ENCODE results near the gene CAMK4. TPM values are rescaled to one million over a fixed set of nuclear protein-coding genes. Genes with fewer than 3 reads are reported as not detected.

CAMK4 gene
- polyA plus RNA-seq, 2 donors, result 0.39 to 0.53 TPM

DNA sequence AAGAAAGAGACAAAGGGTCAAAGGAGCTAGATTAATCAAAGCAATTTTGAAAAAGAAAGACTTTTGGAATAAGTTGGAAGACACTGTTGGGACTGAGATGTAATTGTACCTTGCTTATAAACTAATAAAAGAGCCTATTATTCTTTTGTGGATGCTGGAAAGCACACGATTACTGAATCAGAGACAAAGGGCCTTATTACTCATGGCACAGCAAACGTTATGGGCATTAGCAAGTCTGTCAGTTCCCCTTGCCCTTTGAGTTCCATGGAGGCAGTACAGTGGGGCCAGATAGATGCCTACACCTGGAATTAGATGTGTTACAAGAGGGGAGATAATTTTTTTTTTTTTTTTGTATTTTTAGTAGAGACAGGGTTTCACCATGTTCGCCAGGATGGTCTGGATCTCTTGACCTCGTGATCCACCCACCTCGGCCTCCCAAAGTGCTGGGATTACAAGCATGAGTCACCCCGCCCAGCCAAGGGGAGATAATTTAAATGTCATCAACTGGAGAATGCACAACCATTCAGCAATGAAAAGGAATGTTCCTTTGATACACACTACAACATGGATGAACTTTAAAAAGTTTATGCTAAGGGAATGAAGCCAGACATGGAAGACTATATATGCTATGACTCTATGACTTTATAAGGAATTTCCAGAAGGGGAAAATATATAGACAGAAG is 159.2 kb downstream of the CAMK4 start:
- Histone ChIP-seq H3K36me3 (ENCODE audit: control insufficient read depth in 2 of 2, insufficient read depth in 2 of 2, low read length in 1 of 2) (no peaks in the 10 kb centered on the region), H3K9me3 (ENCODE audit: control insufficient read depth in 2 of 2, insufficient read depth in 1 of 2, low read depth in 1 of 2, low read length in 1 of 2) (no peaks in the 10 kb centered on the region), H3K4me1 (ENCODE audit: control insufficient read depth in 2 of 2, insufficient read depth in 2 of 2, low read length in 1 of 2) (no peaks in the 10 kb centered on the region), H3K27me3 (ENCODE audit: control insufficient read depth in 1 of 2, insufficient read depth in 2 of 2, low read length in 2 of 2) (no peaks in the 10 kb centered on the region), H3K27ac (ENCODE audit: low read depth in 2 of 2, low read length in 1 of 2) (no peak overlapping the region), H3K4me3 (ENCODE audit: low read depth in 1 of 2, low read length in 2 of 2) (no peak overlapping the region)
- WGBS, 2 donors, result 75 to 76% methylated on average over 6 of the region's 6 CpGs

GRCh38 chr5:111384220-111384619 is 160.0 kb downstream of the CAMK4 start:
- Histone ChIP-seq H3K36me3 (ENCODE audit: control insufficient read depth in 2 of 2, insufficient read depth in 2 of 2, low read length in 1 of 2) (no peaks in the 10 kb centered on the region), H3K9me3 (ENCODE audit: control insufficient read depth in 2 of 2, insufficient read depth in 1 of 2, low read depth in 1 of 2, low read length in 1 of 2) (no peaks in the 10 kb centered on the region), H3K27me3 (ENCODE audit: control insufficient read depth in 1 of 2, insufficient read depth in 2 of 2, low read length in 2 of 2) (no peaks in the 10 kb centered on the region), H3K4me1 (ENCODE audit: control insufficient read depth in 2 of 2, insufficient read depth in 2 of 2, low read length in 1 of 2) (no peaks in the 10 kb centered on the region), H3K27ac (ENCODE audit: low read depth in 2 of 2, low read length in 1 of 2) (no peak overlapping the region), H3K4me3 (ENCODE audit: low read depth in 1 of 2, low read length in 2 of 2) (no peak overlapping the region)
- WGBS, 2 donors, result 13 to 22% methylated on average over 3 of the region's 3 CpGs

GRCh38 chr5:111385051-111385450 is 160.9 kb downstream of the CAMK4 start:
- Histone ChIP-seq H3K27me3 (ENCODE audit: control insufficient read depth in 1 of 2, insufficient read depth in 2 of 2, low read length in 2 of 2) (no peaks in the 10 kb centered on the region), H3K4me1 (ENCODE audit: control insufficient read depth in 2 of 2, insufficient read depth in 2 of 2, low read length in 1 of 2) (no peaks in the 10 kb centered on the region), H3K27ac (ENCODE audit: low read depth in 2 of 2, low read length in 1 of 2) (no peak overlapping the region), H3K36me3 (ENCODE audit: control insufficient read depth in 2 of 2, insufficient read depth in 2 of 2, low read length in 1 of 2) (no peaks in the 10 kb centered on the region), H3K9me3 (ENCODE audit: control insufficient read depth in 2 of 2, insufficient read depth in 1 of 2, low read depth in 1 of 2, low read length in 1 of 2) (no peaks in the 10 kb centered on the region), H3K4me3 (ENCODE audit: low read depth in 1 of 2, low read length in 2 of 2) (no peak overlapping the region)

DNA sequence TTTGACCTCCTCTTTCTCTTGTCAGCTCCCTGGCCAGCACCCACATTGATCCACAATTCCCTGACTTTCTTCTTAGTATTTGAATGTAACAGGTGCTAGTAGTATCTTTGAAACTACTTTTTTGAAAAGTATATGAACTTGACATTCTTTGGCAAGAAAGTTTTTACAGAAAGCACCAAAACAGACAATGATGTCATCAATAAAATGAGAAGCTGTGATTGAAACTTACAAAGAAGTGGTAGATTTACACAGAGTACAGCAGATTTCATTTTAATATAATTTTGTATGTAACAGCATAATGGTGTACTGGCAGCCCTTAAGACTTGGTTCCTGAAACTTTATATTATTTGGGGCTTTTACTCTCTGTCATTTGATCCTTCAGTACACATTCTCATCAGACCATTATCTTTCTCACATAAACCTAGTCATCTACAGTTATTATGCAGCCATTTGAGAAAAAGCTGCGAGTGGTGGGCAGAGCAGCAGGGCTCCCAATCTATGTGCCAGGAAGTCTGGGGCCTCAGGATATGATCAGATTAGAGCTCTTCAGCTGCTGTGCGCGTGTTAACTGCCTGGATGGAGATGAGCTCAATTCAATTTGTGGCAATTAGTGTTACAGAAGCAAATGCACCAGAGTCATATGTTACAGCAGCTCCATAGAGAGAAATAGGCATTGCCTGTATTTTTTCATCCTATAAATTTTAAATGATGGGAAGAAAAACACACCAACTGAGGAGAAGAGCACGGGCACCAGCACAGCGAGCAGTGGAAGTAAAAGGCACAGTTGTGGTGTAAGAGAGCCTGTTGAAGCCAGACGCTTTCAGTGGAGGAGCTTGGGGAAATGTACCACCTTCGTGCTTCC is 162.0 kb downstream of the CAMK4 start:
- 82 to 87% methylated on average over 7 of the region's 7 CpGs for WGBS, 2 donors
- H3K4me3 ChIP-seq (ENCODE audit: low read depth in 1 of 2, low read length in 2 of 2), result no peak overlapping the region
- no peaks in the 10 kb centered on the region for H3K9me3 ChIP-seq (ENCODE audit: control insufficient read depth in 2 of 2, insufficient read depth in 1 of 2, low read depth in 1 of 2, low read length in 1 of 2)
- no peaks in the 10 kb centered on the region for H3K4me1 ChIP-seq (ENCODE audit: control insufficient read depth in 2 of 2, insufficient read depth in 2 of 2, low read length in 1 of 2)
- no peaks in the 10 kb centered on the region for H3K36me3 ChIP-seq (ENCODE audit: control insufficient read depth in 2 of 2, insufficient read depth in 2 of 2, low read length in 1 of 2)
- H3K27me3 ChIP-seq (ENCODE audit: control insufficient read depth in 1 of 2, insufficient read depth in 2 of 2, low read length in 2 of 2), result no peaks in the 10 kb centered on the region
- no peak overlapping the region for H3K27ac ChIP-seq (ENCODE audit: low read depth in 2 of 2, low read length in 1 of 2)

DNA sequence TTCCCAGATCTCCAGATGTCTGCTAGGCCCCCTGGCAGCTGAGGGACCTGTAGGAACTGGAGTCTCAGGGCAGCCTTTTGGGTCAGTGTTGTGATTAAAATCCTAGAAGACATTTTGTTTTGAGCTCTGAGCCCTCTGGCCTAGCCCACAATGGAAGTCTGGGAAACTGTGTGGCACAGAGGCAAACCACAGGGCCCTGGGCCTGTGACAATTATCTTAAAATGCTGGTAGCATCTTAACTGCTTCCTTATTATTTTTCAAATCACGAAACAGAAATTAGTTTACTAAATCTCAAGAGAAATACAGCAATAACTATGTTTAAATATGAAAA is 162.6 kb downstream of the CAMK4 start:
- 84 to 85% methylated on average over 1 of the region's 1 CpG for WGBS, 2 donors
- H3K27me3 ChIP-seq (ENCODE audit: control insufficient read depth in 1 of 2, insufficient read depth in 2 of 2, low read length in 2 of 2), result no peaks in the 10 kb centered on the region
- no peaks in the 10 kb centered on the region for H3K4me1 ChIP-seq (ENCODE audit: control insufficient read depth in 2 of 2, insufficient read depth in 2 of 2, low read length in 1 of 2)
- H3K4me3 ChIP-seq (ENCODE audit: low read depth in 1 of 2, low read length in 2 of 2), result no peak overlapping the region
- H3K27ac ChIP-seq (ENCODE audit: low read depth in 2 of 2, low read length in 1 of 2), result no peak overlapping the region
- no peaks in the 10 kb centered on the region for H3K36me3 ChIP-seq (ENCODE audit: control insufficient read depth in 2 of 2, insufficient read depth in 2 of 2, low read length in 1 of 2)
- H3K9me3 ChIP-seq (ENCODE audit: control insufficient read depth in 2 of 2, insufficient read depth in 1 of 2, low read depth in 1 of 2, low read length in 1 of 2), result no peaks in the 10 kb centered on the region

GRCh38 chr5:111387361-111387760 is 163.2 kb downstream of the CAMK4 start:
- Histone ChIP-seq H3K27ac (ENCODE audit: low read depth in 2 of 2, low read length in 1 of 2) (no peak overlapping the region), H3K4me1 (ENCODE audit: control insufficient read depth in 2 of 2, insufficient read depth in 2 of 2, low read length in 1 of 2) (no peaks in the 10 kb centered on the region), H3K4me3 (ENCODE audit: low read depth in 1 of 2, low read length in 2 of 2) (no peak overlapping the region), H3K36me3 (ENCODE audit: control insufficient read depth in 2 of 2, insufficient read depth in 2 of 2, low read length in 1 of 2) (no peaks in the 10 kb centered on the region), H3K9me3 (ENCODE audit: control insufficient read depth in 2 of 2, insufficient read depth in 1 of 2, low read depth in 1 of 2, low read length in 1 of 2) (no peaks in the 10 kb centered on the region), H3K27me3 (ENCODE audit: control insufficient read depth in 1 of 2, insufficient read depth in 2 of 2, low read length in 2 of 2) (no peaks in the 10 kb centered on the region)
- WGBS, 2 donors, result 0% methylated on average over 1 of the region's 1 CpG

DNA sequence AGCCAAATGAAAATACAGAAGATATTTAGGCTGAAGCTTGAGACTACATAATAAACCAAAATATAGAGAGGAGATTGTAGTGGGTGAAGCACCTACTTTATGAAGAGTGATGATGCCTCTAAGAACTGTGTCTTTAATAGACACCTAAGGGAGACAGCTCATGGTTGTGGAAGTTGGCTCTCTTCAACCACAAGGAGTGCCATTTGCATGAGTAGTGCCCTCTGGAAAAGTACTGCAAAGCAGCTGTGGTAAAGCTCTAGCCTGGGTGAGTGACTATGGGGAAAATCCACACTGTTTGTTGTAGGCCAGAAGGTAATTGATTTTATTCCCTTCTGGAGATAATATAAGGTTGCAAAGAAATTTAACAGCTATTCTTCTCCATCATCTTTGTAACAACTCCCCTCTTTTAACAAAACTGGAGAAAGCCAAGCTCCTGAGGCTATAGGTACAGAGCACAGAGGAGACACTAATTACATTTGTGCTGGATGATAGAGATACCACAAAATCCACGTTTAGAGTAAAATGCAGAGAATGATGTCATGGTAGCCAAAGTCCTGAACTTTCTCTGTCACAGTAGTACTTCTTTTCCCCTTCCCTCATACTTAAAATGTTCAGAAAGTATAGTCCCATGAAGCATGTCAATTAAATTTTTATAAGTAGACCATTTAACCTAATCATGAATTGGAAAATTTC is 165.4 kb downstream of the CAMK4 start:
- Histone ChIP-seq H3K4me1 (ENCODE audit: control insufficient read depth in 2 of 2, insufficient read depth in 2 of 2, low read length in 1 of 2) (no peaks in the 10 kb centered on the region), H3K4me3 (ENCODE audit: low read depth in 1 of 2, low read length in 2 of 2) (no peak overlapping the region), H3K9me3 (ENCODE audit: control insufficient read depth in 2 of 2, insufficient read depth in 1 of 2, low read depth in 1 of 2, low read length in 1 of 2) (no peaks in the 10 kb centered on the region), H3K27ac (ENCODE audit: low read depth in 2 of 2, low read length in 1 of 2) (no peak overlapping the region), H3K27me3 (ENCODE audit: control insufficient read depth in 1 of 2, insufficient read depth in 2 of 2, low read length in 2 of 2) (no peaks in the 10 kb centered on the region), H3K36me3 (ENCODE audit: control insufficient read depth in 2 of 2, insufficient read depth in 2 of 2, low read length in 1 of 2) (no peaks in the 10 kb centered on the region)
- WGBS, 2 donors, result 37 to 44% methylated on average over 1 of the region's 1 CpG

DNA sequence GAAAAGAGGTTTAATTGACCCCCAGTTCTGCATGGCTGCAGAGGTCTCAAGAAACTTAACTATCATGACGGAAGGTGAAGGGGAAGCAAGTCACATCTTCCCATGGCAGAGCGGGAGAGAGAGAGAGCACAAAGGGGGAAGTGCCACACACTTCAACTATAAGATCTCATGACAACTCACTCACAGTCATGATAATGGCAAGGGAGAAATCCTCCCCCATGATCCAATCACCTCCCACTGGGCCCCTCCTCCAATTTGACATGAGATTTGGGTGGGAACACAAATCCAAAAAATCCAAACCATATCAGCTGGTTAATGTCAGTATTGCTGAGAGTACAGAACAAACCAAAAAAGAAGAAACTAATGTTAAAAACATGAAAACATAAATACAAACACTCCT is 168.0 kb downstream of the CAMK4 start:
- Histone ChIP-seq H3K4me1 (ENCODE audit: control insufficient read depth in 2 of 2, insufficient read depth in 2 of 2, low read length in 1 of 2) (no peaks in the 10 kb centered on the region), H3K27me3 (ENCODE audit: control insufficient read depth in 1 of 2, insufficient read depth in 2 of 2, low read length in 2 of 2) (no peaks in the 10 kb centered on the region), H3K4me3 (ENCODE audit: low read depth in 1 of 2, low read length in 2 of 2) (no peak overlapping the region), H3K36me3 (ENCODE audit: control insufficient read depth in 2 of 2, insufficient read depth in 2 of 2, low read length in 1 of 2) (no peaks in the 10 kb centered on the region), H3K27ac (ENCODE audit: low read depth in 2 of 2, low read length in 1 of 2) (no peak overlapping the region), H3K9me3 (ENCODE audit: control insufficient read depth in 2 of 2, insufficient read depth in 1 of 2, low read depth in 1 of 2, low read length in 1 of 2) (no peaks in the 10 kb centered on the region)
- 94 to 95% methylated on average over 2 of the region's 2 CpGs for WGBS, 2 donors

GRCh38 chr5:111394586-111394985 is 170.4 kb downstream of the CAMK4 start:
- Histone ChIP-seq H3K4me3 (ENCODE audit: low read depth in 1 of 2, low read length in 2 of 2) (no peak overlapping the region), H3K27ac (ENCODE audit: low read depth in 2 of 2, low read length in 1 of 2) (no peak overlapping the region), H3K4me1 (ENCODE audit: control insufficient read depth in 2 of 2, insufficient read depth in 2 of 2, low read length in 1 of 2) (no peaks in the 10 kb centered on the region), H3K9me3 (ENCODE audit: control insufficient read depth in 2 of 2, insufficient read depth in 1 of 2, low read depth in 1 of 2, low read length in 1 of 2) (no peaks in the 10 kb centered on the region), H3K27me3 (ENCODE audit: control insufficient read depth in 1 of 2, insufficient read depth in 2 of 2, low read length in 2 of 2) (no peaks in the 10 kb centered on the region), H3K36me3 (ENCODE audit: control insufficient read depth in 2 of 2, insufficient read depth in 2 of 2, low read length in 1 of 2) (no peaks in the 10 kb centered on the region)
- WGBS, 2 donors, result 79 to 89% methylated on average over 3 of the region's 3 CpGs
